Loucy (cell line): ENCODE data around the gene LRPPRC.

ENCODE experiments used
- H2AFZ ChIP-seq: fragments of 200-600 bp; sonication (generic); 2 replicates; pipeline ENCODE4 v1.6.0; 2016; ENCODE audit warnings: antibody characterized with exemption, mild to moderate bottlenecking, low read length, moderate library complexity
- H3F3A ChIP-seq: fragments of 200-600 bp; 2 replicates; pipeline ENCODE4 v1.6.0; 2016; ENCODE audit warnings: antibody characterized with exemption, low read depth, mild to moderate bottlenecking
- H3K27me3 ChIP-seq: fragments of 200-600 bp; sonication (generic); 2 replicates; pipeline ENCODE4 v1.6.1; 2014; ENCODE audit warnings: low read length, mild to moderate bottlenecking; ENCODE audit not compliant: insufficient read depth, poor library complexity, severe bottlenecking
- H3K36me3 ChIP-seq: fragments of 200-600 bp; sonication (generic); 2 replicates; pipeline ENCODE4 v1.6.1; 2016; ENCODE audit warnings: low read length; ENCODE audit not compliant: insufficient read depth
- H3K4me1 ChIP-seq: fragments of 200-600 bp; sonication (generic); 2 replicates; pipeline ENCODE4 v1.5.1; 2014; ENCODE audit warnings: low read length, mild to moderate bottlenecking; ENCODE audit not compliant: insufficient read depth, poor library complexity, severe bottlenecking
- H3K4me2 ChIP-seq: fragments of 200-600 bp; sonication (generic); 2 replicates; pipeline ENCODE4 v1.6.0; 2014; ENCODE audit warnings: antibody characterized with exemption, low read length, low read depth, mild to moderate bottlenecking; ENCODE audit not compliant: poor library complexity, severe bottlenecking
- H3K4me3 ChIP-seq: fragments of 200-600 bp; sonication (generic); 2 replicates; pipeline ENCODE4 v1.5.1; 2014; ENCODE audit warnings: low read length, mild to moderate bottlenecking, mixed read lengths; ENCODE audit not compliant: poor library complexity, severe bottlenecking
- H3K79me2 ChIP-seq: fragments of 200-600 bp; sonication (generic); 2 replicates; pipeline ENCODE4 v1.6.1; 2014; ENCODE audit warnings: low read length; ENCODE audit not compliant: insufficient read depth
- H3K9ac ChIP-seq: fragments of 200-600 bp; sonication (generic); 2 replicates; pipeline ENCODE4 v1.6.0; 2014; ENCODE audit warnings: mild to moderate bottlenecking, low read depth, low read length, moderate library complexity; ENCODE audit not compliant: poor library complexity, severe bottlenecking
- H3K9me2 ChIP-seq: fragments of 200-600 bp; sonication (generic); replicated peaks from 2 replicates; pipeline ENCODE4 v1.6.1; 2016; ENCODE audit warnings: low read depth, low read length, mixed read lengths
- H3K9me3 ChIP-seq: fragments of 200-600 bp; sonication (generic); 2 replicates; pipeline ENCODE4 v1.6.1; 2014; ENCODE audit warnings: mild to moderate bottlenecking, antibody characterized with exemption, low read length, low read depth; ENCODE audit not compliant: insufficient read depth
- H4K20me1 ChIP-seq: fragments of 200-600 bp; sonication (generic); 2 replicates; pipeline ENCODE4 v1.6.0; 2014; ENCODE audit warnings: antibody characterized with exemption, low read length, mild to moderate bottlenecking; ENCODE audit not compliant: insufficient read depth, poor library complexity, severe bottlenecking
- EZH2phosphoT487 ChIP-seq: fragments of 200-600 bp; IDR thresholded peaks from 2 replicates; pipeline ENCODE4 v1.6.1; 2018; ENCODE audit warnings: antibody characterized with exemption, mild to moderate bottlenecking, moderate library complexity, borderline replicate concordance
- TF ChIP-seq, protein P1 (sequence below): fragments of 200-600 bp; sonication (generic); conservative IDR thresholded peaks from 2 replicates; pipeline ENCODE4 v1.5.1; 2014; ENCODE audit warnings: mild to moderate bottlenecking, antibody characterized with exemption, low read length

The LRPPRC gene

DNA sequence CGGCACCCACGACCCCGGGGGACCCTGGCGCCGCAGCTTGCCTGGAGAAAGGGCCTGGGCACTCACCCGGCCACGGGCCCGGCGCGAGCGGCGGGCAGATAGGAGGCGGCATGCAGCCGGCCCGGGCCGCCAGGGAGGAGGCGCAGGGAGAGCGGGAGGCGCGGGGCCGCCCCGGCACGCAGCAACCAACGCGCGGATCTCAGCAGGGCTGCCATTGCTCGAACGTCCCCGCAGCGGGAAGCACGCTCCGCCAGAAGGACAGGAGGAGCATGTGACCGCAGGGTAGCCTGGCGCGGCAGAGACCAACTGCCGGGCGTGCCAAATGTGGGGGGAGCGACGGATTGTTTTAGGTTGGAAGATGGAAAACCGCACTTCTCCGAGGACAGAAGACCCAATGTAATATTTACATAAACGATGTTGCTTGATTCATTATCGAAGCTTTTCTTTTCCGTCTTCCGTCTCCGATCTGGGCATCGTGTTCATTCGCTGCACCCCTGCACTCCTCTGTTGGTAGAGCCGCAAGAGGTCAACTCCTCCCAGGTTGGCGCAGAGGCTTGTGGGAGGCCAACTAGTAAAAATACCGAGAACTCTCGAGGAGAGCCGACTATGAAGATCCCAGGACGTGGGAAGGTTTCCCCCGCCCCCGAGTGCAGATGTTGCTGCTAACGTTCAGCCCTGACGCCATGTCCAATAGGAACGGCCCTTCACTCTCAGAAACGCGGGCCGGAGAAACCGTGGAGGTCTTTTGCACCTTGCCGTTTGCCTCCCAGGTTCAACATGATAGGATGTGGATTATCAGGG lies at the start of gene LRPPRC:
TSS of gene LRPPRC (minus strand) at position 257 of the 801 bp plus-strand sequence. CDS start at position 215, 42 bp downstream.
- Histone ChIP-seq H3K9ac (peak within 1 kb of the TSS; percentile 91), H3K36me3 (peaks cover 9% of the 10 kb centered on the region; the same call in 1 of the 2 replicates), H3K4me1 (peaks cover 33% of the 10 kb centered on the region), H4K20me1 (peaks cover 43% of the 10 kb centered on the region), H3K27me3 (peaks cover 5% of the 10 kb centered on the region), H3K79me2 (peaks cover 49% of the 10 kb centered on the region), H3F3A (no peaks in the 10 kb centered on the region), H3K4me2 (peak within 1 kb of the TSS; percentile 77), H2AFZ (peak within 1 kb of the TSS; percentile 97), H3K9me2 (no peaks in the 10 kb centered on the region), H3K9me3 (no peaks in the 10 kb centered on the region), H3K4me3 (peak within 1 kb of the TSS; percentile 100)
- TF ChIP-seq EZH2phosphoT487 = no peak
- TF ChIP-seq, protein P1, sequence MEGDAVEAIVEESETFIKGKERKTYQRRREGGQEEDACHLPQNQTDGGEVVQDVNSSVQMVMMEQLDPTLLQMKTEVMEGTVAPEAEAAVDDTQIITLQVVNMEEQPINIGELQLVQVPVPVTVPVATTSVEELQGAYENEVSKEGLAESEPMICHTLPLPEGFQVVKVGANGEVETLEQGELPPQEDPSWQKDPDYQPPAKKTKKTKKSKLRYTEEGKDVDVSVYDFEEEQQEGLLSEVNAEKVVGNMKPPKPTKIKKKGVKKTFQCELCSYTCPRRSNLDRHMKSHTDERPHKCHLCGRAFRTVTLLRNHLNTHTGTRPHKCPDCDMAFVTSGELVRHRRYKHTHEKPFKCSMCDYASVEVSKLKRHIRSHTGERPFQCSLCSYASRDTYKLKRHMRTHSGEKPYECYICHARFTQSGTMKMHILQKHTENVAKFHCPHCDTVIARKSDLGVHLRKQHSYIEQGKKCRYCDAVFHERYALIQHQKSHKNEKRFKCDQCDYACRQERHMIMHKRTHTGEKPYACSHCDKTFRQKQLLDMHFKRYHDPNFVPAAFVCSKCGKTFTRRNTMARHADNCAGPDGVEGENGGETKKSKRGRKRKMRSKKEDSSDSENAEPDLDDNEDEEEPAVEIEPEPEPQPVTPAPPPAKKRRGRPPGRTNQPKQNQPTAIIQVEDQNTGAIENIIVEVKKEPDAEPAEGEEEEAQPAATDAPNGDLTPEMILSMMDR = no peak

DNA sequence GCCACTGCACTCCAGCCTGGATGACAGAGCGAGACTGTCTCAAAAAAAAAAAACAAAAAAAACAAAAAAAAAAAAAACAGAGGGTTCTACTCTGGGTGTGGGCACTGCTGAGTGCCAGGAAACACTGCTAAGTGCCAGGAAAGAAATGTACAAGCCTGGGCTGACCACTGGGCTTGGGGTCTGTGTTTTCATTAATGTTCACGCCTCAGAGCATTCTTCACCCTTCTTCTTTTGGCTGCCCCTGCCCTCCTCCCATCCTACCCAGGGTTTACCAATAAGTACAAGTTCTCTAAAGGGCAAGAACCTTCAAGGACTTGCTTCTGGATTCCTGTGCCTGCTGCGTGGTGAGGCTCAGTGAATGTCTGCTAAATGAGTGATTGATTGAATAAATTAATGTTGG lies 49.3 kb upstream of the LRPPRC start:
- Histone ChIP-seq H3K9me2 (no peaks in the 10 kb centered on the region), H3K36me3 (no peaks in the 10 kb centered on the region), H3K9me3 (no peaks in the 10 kb centered on the region), H4K20me1 (no peaks in the 10 kb centered on the region), H3K27me3 (no peaks in the 10 kb centered on the region), H3K79me2 (no peaks in the 10 kb centered on the region), H2AFZ (no peak overlapping the region), H3K9ac (no peak overlapping the region), H3K4me3 (no peak overlapping the region), H3K4me1 (no peaks in the 10 kb centered on the region), H3K4me2 (no peak overlapping the region), H3F3A (no peaks in the 10 kb centered on the region)
- TF ChIP-seq EZH2phosphoT487 = no peak
- TF ChIP-seq, protein P1 = no peak

DNA sequence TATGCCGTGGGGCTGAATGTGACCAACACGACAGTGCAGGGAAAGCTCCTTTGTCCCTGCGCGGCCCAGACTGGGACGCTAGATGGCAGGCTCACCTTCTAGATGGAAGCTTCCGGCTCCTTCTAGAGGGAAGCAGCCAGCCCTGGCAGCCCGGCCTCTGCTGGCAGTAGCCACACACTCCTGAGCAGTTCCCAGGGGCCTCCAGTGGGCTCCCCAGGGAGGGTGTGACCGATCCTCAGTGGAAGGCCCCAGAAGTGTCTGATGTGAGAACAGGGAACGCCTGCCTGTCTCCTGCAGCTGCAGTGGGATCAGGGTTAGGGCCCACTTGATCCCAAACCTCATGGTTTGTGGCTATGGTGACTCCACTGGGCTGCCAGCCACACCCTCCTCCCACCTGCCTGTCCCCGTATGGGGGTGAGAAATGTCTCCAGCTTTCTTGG lies 48.5 kb upstream of the LRPPRC start:
- H3K79me2 ChIP-seq = no peaks in the 10 kb centered on the region
- H3K4me3 ChIP-seq = no peak overlapping the region
- H3K27me3 ChIP-seq = no peaks in the 10 kb centered on the region
- no peaks in the 10 kb centered on the region for H3K9me3 ChIP-seq
- H3K4me2 ChIP-seq = peak overlapping the region; percentile 36
- H3K36me3 ChIP-seq = no peaks in the 10 kb centered on the region
- H3K4me1 ChIP-seq = no peaks in the 10 kb centered on the region
- no peaks in the 10 kb centered on the region for H3K9me2 ChIP-seq
- H3K9ac ChIP-seq = peak overlapping the region; percentile 32
- peak overlapping the region; percentile 85 for H2AFZ ChIP-seq
- H4K20me1 ChIP-seq = no peaks in the 10 kb centered on the region
- no peaks in the 10 kb centered on the region for H3F3A ChIP-seq
- TF ChIP-seq, protein P1 = peak; percentile 87
- TF ChIP-seq EZH2phosphoT487 = no peak
